Stimulated activated CD4-positive, alpha-beta T cell treated with anti-CD3 and anti-CD28 coated beads, Interleukin-12 subunit alpha, Interleukin-12 subunit beta, amount 100 ng/mL, for 48 hours (primary cell): ENCODE measurements around the gene UBE2E3.

ENCODE experiments used
- DNase-seq, 3 donors: peaks; one replicate each; pipeline ENCODE4 v3.0.0-alpha.2; 2020; ENCODE audit warnings: low read depth in 2 of 3, low spot score in 1 of 3

Gene UBE2E3

GRCh38 chr2:180980106-180980942 is at the start of gene UBE2E3:
UBE2E3 (plus strand) TSS chr2:180980605; CDS start chr2:180982043, 1,438 bp downstream.
- peak; percentile 66 to 72 (median 67) for DNase-seq

GRCh38 chr2:180931841-180932240 is 48.6 kb upstream of the UBE2E3 start:
- DNase-seq: no peak

GRCh38 chr2:180933332-180933731 is 47.1 kb upstream of the UBE2E3 start:
- no peak for DNase-seq

GRCh38 chr2:180934911-180935310 is 45.5 kb upstream of the UBE2E3 start:
- no peak for DNase-seq

GRCh38 chr2:180937480-180937879 is 42.9 kb upstream of the UBE2E3 start:
- DNase-seq: peak in 1 of 3 donors; percentile 4

- DNase-seq: no peak
Observed at GRCh38 chr2:180938451-180938850, 42.0 kb upstream of the UBE2E3 start.

GRCh38 chr2:180943275-180943674 is 37.1 kb upstream of the UBE2E3 start:
- DNase-seq: no peak

GRCh38 chr2:180944372-180944771 is 36.0 kb upstream of the UBE2E3 start:
- no peak for DNase-seq

GRCh38 chr2:180947208-180947689 is 33.2 kb upstream of the UBE2E3 start:
- no peak for DNase-seq

- no peak for DNase-seq
Observed at GRCh38 chr2:180949896-180950295, 30.5 kb upstream of the UBE2E3 start.

GRCh38 chr2:180952082-180952481 is 28.3 kb upstream of the UBE2E3 start:
- no peak for DNase-seq

- DNase-seq: no peak
Observed at GRCh38 chr2:180952731-180953336, 27.6 kb upstream of the UBE2E3 start.

GRCh38 chr2:180953550-180953949 is 26.9 kb upstream of the UBE2E3 start:
- DNase-seq: no peak

- DNase-seq: no peak
Observed at GRCh38 chr2:180955101-180955500, 25.3 kb upstream of the UBE2E3 start.

GRCh38 chr2:180959787-180960186 is 20.6 kb upstream of the UBE2E3 start:
- no peak for DNase-seq

GRCh38 chr2:180960982-180961381 is 19.4 kb upstream of the UBE2E3 start:
- no peak for DNase-seq

GRCh38 chr2:180962727-180963314 is 17.6 kb upstream of the UBE2E3 start:
- DNase-seq: no peak

GRCh38 chr2:180966378-180966777 is 14.0 kb upstream of the UBE2E3 start:
- DNase-seq: no peak

GRCh38 chr2:180969124-180969523 is 11.3 kb upstream of the UBE2E3 start:
- no peak for DNase-seq

- no peak for DNase-seq
Observed at GRCh38 chr2:180970016-180970415, 10.4 kb upstream of the UBE2E3 start.

- no peak for DNase-seq
Observed at GRCh38 chr2:180971811-180972210, 8.6 kb upstream of the UBE2E3 start.

GRCh38 chr2:180975585-180975984 is 4.8 kb upstream of the UBE2E3 start:
- DNase-seq: no peak
